GM18861 (cell line): ENCODE measurements around the gene DENND1A.
"Not testable (repeated sequence)": the region's sequence is repeated elsewhere in the genome, so short reads cannot be mapped to it uniquely, and the experiment has no call there.

Source experiments
- ATAC-seq: cut with Tn5 transposase; IDR thresholded peaks from one replicate; pipeline ENCODE4 v1.9.1; 2021; ENCODE audit not compliant: unreplicated experiment

The DENND1A gene

DNA sequence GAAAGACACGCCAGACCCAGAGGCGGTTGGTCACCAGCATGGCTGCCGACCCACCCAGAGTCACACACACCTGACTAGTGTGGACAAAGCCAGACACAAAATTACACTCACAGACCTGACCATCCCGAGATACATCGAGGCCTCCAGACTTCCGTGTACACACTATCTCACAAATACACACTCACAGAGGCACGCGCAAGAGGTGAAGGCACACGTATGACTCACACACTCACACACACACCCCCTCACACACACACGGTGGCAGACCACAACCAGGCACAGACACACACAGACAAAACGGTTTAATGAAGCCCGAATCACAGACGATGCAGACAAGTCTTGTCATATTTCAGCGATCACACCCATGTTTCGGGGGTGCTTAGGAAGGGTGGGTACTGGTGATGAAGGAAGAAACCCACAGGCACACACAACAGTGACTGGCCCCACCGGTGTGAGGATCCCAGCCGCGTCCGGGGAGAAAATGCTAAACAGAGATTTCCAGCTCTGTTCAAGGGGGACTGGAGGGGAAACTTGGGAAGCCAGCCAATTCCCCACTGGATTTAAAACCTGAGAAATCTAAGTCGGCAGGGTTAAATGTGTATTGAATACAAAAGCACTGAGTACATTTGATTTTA, 522.6 kb downstream of the DENND1A start:
- ATAC-seq, result no peak

GRCh38 chr9:123406691-123407216, 523.2 kb downstream of the DENND1A start:
- ATAC-seq, result no peak

GRCh38 chr9:123406016-123406415, 523.9 kb downstream of the DENND1A start:
- ATAC-seq, result no peak

- ATAC-seq, result no peak
These were observed 526.9 kb downstream of the DENND1A start for GRCh38 chr9:123402981-123403509.

DNA sequence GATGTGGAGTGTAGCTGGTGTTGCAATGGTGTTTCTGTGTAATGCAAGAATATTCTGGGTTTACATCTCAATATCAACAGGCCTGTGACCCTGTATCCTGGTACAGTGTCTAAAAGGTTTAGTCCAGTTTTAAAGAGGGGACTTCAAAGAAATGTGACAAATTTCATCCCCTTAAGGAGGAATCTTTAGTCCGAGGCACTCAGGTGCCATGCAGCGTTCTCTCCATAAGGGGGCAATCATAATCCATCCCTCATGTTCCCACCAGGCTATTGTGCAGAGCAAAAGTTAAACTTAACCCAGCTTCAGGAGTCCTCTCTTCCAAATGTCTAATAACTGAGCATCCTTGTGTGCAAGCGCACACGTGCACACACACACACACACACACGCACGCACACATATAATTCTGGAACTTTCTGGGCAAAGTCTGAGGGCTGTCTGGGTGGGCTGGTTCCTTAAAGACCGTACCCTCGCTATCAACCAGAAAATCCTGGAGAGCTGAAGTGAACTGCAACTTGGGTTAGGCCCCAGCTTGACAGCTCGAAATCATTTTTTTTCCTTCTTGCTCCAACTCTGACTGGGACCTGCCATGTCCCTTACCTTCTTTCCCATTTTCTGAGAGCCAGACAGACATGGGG, 527.9 kb downstream of the DENND1A start:
- ATAC-seq, result no peak

DNA sequence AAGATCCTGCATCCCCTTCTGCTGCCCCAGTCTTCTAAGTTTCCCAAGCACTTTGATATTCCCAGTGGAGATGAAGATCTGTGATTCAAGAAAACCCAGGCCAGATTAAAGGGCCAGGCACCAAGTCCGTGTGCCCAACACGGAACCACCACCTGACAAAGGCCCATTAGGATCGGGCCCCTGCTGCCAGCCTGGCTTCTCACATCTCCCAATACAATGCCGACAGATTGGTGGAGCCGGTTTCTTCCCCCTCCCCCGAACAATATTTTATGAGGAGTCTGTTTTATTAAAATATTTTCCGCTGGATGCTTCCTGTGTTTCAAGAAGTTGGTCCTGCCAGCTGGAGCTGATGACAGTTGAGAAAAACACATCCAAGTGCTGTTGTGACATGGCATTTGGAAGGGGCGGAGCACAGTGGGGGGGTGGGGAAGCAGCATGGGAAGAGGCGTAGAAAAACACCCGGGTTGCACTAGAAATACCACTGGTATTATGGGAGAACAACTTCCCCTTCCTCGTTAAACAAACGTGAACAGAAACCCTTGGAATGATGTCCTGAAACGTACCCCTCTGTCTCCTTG, 528.9 kb downstream of the DENND1A start:
- no peak for ATAC-seq

DNA sequence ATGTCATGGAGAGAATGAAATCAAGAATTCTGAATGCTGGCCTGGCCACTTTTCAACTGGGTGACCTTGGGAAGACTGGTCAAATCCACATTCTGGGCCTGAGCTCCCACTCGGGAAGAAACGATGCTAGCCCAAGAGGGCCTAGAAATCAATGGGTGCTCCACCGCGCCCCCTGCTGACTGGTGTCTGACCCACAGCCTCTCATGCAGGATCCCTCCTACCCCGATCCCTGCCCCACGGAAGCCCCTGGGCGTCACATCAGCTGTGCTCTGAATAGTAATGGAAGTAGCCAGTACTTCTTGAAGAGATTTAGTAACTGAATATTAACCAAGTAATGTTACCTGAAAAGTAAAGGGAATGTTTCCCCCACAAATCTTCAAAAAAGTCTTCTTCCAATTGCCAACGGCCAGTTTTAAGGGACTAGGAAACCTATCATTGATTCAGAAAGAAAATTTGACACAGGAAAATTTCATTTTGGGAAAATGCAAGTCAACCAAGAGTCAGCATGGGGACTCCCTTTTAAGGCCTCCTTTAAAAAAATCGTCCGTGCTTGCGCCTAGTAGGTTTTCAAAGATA, 530.0 kb downstream of the DENND1A start:
- no peak for ATAC-seq

- ATAC-seq, result not testable (repeated sequence)
These were observed 531.0 kb downstream of the DENND1A start for GRCh38 chr9:123398938-123399337.

DNA sequence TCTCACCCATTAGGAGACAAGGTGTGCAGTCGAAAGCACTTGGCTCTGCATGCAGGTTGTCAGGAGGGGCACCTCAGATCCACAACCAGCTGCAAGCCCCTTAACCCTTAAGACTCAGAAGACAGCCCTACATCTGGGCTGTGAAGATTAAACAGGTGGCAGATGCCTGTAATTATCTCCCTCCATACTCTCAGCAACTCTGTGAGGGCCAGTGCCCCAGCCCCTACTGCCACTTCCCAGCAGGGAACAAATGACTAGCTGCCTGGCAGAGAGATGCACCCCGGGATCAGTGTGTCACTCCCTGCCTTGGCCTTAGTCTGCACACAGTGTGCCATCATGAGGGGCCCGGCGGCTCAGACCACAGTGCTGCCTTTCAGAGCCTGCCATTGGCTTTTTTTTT, 532.0 kb downstream of the DENND1A start:
- no peak for ATAC-seq

- no peak for ATAC-seq
These were observed 534.0 kb downstream of the DENND1A start for GRCh38 chr9:123395689-123396511.

GRCh38 chr9:123395276-123395688, 534.6 kb downstream of the DENND1A start:
- ATAC-seq, result no peak

DNA sequence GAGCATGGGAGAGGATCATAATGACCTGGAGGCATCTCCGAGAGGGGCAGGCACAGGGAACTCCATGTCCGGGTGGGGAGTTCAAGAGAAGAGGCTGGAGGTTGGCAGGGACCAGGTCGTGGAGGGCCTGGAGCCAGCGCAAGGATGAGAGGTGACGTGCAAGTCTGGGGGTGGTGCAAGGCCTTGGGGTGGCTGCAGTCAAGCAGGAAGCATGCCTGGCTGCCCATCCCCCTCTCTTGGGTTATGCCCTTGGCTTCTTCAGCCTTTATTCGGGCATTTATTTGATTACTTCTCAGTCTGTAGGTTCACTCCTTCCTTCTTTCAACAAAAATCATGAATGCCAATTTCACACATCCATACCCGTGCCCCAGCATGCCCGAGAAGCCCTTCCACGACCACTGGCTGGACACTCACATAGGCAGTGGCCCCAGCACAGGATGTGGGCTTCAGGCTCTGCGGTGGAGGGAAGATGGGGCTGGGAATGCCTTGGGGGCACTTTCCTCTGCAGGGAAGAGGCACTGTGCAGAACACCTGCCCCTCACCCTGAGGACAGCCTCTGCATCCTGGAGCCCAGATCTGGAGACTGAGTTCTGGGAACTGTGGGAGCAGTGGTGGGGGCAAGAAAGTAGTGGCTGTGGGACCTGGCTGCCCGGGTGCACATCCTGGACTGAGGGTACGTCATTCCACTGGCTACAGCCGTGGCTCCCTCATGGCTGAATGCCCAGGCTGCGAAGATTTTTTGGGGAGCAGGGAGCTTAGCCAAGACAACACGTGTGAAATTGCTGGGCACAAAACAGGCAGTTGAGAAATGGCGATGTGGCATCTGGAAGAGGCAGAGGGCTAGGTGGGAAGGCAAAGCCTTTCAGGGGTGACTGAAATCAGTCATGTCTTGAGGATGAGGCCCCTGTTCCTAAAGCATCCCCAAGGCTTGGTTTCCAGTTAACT, 535.4 kb downstream of the DENND1A start:
- ATAC-seq, result no peak

- ATAC-seq, result no peak
These were observed 537.1 kb downstream of the DENND1A start for GRCh38 chr9:123392802-123393201.

GRCh38 chr9:123391946-123392345, 538.0 kb downstream of the DENND1A start:
- ATAC-seq, result no peak

DNA sequence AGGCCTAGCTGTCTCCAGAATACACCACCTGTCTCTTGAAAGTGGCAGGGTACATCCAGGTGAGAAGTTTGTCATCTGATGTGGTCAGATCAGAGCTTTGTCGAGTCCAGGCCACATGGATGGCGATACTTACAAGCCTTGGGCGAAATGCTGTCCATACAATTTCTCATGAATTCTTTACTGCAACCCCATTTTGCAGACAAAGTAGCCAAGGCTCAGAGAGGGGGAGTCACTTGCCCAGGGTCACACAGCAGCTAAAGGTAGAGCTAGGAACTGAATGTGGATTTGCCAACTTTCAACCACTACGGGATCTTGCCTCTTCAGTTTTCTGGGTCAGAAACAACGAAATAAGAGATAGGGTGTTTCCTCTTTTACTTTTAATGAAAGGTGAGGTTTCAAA, 538.7 kb downstream of the DENND1A start:
- ATAC-seq, result no peak

- no peak for ATAC-seq
These were observed 539.4 kb downstream of the DENND1A start for GRCh38 chr9:123390337-123391135.

- ATAC-seq, result no peak
These were observed 540.2 kb downstream of the DENND1A start for GRCh38 chr9:123389698-123390097.

DNA sequence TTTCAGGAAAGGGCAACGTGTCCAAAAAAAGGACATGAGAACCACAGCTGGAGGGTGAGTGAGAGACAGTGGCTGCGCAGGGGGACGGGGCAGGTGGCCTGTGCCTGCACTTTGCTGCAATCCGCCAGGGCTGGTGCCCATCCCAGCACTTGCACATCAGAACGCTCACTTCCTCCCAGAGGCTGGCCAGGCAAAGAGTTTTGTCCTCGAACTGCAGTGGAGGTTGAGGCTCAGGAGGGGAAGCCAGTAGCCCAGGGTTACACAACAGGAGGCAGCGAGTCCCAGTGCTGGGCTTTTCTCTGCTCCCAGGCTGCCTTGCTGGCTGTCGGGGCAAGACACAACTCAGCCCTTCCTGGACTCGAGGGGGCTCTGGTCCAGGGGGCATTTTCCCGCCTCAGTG, 540.9 kb downstream of the DENND1A start:
- ATAC-seq, result no peak

DNA sequence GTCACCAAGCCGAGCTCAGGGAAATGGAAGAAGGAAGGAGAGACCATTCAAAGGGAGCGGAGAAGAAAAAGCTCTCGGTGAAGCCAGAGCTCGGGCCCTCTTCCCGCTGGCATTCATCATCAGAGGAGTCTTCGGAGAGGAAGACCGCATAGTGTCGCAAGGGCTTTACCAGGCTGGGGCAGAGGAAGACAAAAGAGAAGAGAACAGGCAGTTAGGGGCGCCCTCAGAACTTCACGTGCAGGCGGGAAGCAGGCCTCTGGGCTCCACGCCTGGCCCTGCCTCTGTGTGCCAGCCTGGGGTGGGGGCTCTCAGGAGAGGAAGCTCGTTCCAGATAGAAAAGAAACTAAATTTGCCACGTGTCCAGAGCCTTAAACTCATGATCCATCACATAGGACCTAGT, 542.2 kb downstream of the DENND1A start:
- no peak for ATAC-seq
